ENCODE measurements around the gene PIK3CG. TPM values are rescaled to one million over a fixed set of nuclear protein-coding genes. Genes with fewer than 3 reads are reported as not detected.

The PIK3CG gene
- total and polyA plus RNA-seq, 10 of the 15 experiments (the other 5 are each of a cell fraction or from before 2014, with no cell fraction given) = 0.79 to 7.6 (median 5.2) TPM

DNA sequence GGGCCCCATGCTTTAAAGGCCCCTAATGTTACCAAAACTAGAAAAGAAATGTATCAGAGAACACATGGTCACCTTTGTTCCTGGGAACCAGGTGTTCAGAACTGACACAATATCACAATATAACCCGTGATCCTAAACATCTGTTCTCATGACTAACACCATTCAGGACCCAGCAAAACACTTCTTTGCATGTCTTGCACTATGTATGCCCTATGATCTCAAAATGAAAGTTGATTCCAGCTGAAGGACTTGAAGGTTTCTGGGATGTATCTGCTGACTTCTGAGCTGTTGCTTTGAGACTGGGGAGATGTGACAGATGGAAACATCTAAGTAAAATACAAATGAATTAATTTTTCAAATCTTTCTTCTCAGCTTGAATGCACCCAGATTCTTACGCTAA is 37.5 kb upstream of the PIK3CG start:
- H4K20me1 ChIP-seq (ENCODE audit: control insufficient read depth, insufficient read depth) = no peaks in the 10 kb centered on the region; the same call in 1 of the 2 replicates
- intact Hi-C loops (cut with micrococcal nuclease; ENCODE audit: unreplicated experiment) (no loop called here), in situ Hi-C loops (cut with MboI) (no loop called here)
- no peaks in the 10 kb centered on the region for H3K4me1 ChIP-seq (ENCODE audit: control insufficient read depth, insufficient read depth, low read length)
- TF ChIP-seq SUPT20H (IDR thresholded peaks at IDR 0.05; ENCODE audit: borderline replicate concordance, control insufficient read depth, low read depth, low read length) (no peak), MYB (IDR thresholded peaks at IDR 0.05; ENCODE audit: borderline replicate concordance, low read depth, low read length) (no peak), DPF2 (IDR thresholded peaks at IDR 0.05) (no peak), ZZZ3 (IDR thresholded peaks at IDR 0.05; ENCODE audit: control insufficient read depth, insufficient read length, low read depth) (no peak), SP1 (IDR thresholded peaks at IDR 0.05; ENCODE audit: low read depth, low read length) (no peak), CHD1 (IDR thresholded peaks at IDR 0.05; ENCODE audit: low read depth, low read length) (no peak), IKZF2 (IDR thresholded peaks at IDR 0.05) (no peak), EP300 (IDR thresholded peaks at IDR 0.05; ENCODE audit: borderline replicate concordance in 1 of 2, control insufficient read depth in 1 of 2, low read depth in 2 of 2, low read length in 2 of 2) (no peak), HCFC1 (IDR thresholded peaks at IDR 0.05; ENCODE audit: low read length) (no peak), SMARCA5 (IDR thresholded peaks at IDR 0.05) (no peak), RELA (IDR thresholded peaks at IDR 0.05; ENCODE audit: borderline replicate concordance, partially characterized antibody) (no peak), POLR2AphosphoS5 (IDR thresholded peaks at IDR 0.05; ENCODE audit: low read length) (no peak), BACH1 (IDR thresholded peaks at IDR 0.05; ENCODE audit: borderline replicate concordance) (no peak), CHD2 (IDR thresholded peaks at IDR 0.05; ENCODE audit: borderline replicate concordance, low read depth, low read length) (no peak)
- TF ChIP-seq, protein P1, sequence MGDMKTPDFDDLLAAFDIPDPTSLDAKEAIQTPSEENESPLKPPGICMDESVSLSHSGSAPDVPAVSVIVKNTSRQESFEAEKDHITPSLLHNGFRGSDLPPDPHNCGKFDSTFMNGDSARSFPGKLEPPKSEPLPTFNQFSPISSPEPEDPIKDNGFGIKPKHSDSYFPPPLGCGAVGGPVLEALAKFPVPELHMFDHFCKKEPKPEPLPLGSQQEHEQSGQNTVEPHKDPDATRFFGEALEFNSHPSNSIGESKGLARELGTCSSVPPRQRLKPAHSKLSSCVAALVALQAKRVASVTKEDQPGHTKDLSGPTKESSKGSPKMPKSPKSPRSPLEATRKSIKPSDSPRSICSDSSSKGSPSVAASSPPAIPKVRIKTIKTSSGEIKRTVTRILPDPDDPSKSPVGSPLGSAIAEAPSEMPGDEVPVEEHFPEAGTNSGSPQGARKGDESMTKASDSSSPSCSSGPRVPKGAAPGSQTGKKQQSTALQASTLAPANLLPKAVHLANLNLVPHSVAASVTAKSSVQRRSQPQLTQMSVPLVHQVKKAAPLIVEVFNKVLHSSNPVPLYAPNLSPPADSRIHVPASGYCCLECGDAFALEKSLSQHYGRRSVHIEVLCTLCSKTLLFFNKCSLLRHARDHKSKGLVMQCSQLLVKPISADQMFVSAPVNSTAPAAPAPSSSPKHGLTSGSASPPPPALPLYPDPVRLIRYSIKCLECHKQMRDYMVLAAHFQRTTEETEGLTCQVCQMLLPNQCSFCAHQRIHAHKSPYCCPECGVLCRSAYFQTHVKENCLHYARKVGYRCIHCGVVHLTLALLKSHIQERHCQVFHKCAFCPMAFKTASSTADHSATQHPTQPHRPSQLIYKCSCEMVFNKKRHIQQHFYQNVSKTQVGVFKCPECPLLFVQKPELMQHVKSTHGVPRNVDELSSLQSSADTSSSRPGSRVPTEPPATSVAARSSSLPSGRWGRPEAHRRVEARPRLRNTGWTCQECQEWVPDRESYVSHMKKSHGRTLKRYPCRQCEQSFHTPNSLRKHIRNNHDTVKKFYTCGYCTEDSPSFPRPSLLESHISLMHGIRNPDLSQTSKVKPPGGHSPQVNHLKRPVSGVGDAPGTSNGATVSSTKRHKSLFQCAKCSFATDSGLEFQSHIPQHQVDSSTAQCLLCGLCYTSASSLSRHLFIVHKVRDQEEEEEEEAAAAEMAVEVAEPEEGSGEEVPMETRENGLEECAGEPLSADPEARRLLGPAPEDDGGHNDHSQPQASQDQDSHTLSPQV (IDR thresholded peaks at IDR 0.05) = no peak
- TF ChIP-seq, protein P2, sequence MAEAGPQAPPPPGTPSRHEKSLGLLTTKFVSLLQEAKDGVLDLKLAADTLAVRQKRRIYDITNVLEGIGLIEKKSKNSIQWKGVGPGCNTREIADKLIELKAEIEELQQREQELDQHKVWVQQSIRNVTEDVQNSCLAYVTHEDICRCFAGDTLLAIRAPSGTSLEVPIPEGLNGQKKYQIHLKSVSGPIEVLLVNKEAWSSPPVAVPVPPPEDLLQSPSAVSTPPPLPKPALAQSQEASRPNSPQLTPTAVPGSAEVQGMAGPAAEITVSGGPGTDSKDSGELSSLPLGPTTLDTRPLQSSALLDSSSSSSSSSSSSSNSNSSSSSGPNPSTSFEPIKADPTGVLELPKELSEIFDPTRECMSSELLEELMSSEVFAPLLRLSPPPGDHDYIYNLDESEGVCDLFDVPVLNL (IDR thresholded peaks at IDR 0.05; ENCODE audit: low read depth, low read length) = no peak
- TF ChIP-seq, protein P3, sequence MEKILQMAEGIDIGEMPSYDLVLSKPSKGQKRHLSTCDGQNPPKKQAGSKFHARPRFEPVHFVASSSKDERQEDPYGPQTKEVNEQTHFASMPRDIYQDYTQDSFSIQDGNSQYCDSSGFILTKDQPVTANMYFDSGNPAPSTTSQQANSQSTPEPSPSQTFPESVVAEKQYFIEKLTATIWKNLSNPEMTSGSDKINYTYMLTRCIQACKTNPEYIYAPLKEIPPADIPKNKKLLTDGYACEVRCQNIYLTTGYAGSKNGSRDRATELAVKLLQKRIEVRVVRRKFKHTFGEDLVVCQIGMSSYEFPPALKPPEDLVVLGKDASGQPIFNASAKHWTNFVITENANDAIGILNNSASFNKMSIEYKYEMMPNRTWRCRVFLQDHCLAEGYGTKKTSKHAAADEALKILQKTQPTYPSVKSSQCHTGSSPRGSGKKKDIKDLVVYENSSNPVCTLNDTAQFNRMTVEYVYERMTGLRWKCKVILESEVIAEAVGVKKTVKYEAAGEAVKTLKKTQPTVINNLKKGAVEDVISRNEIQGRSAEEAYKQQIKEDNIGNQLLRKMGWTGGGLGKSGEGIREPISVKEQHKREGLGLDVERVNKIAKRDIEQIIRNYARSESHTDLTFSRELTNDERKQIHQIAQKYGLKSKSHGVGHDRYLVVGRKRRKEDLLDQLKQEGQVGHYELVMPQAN (conservative IDR thresholded peaks at IDR 0.05) = no peak
- no peak overlapping the region for H2AFZ ChIP-seq (ENCODE audit: control insufficient read depth, low read depth, low read length)
- no TSS peak for BruUV-seq (replicated peaks)
- no peak overlapping the region for H3K9ac ChIP-seq (ENCODE audit: control insufficient read depth, insufficient read depth, low read length)
- H3K79me2 ChIP-seq (ENCODE audit: control insufficient read depth, insufficient read depth, low read length) = no peaks in the 10 kb centered on the region
- no peak overlapping the region for H3K4me2 ChIP-seq (ENCODE audit: control insufficient read depth, insufficient read depth)
- H3K9me3 ChIP-seq (replicated peaks; ENCODE audit: control insufficient read depth, insufficient read depth, low read length) = no peaks in the 10 kb centered on the region; the same call in 1 of the 3 replicates
- CTCF ChIA-PET = no interaction called here
- POLR2A ChIA-PET = no interaction called here
- no peak for ATAC-seq
- RAD21 ChIA-PET (ENCODE audit: unreplicated experiment) = no interaction called here
- H3K36me3 ChIP-seq (ENCODE audit: control insufficient read depth in 2 of 2, insufficient read depth in 2 of 2, low read length in 1 of 2) = no peaks in the 10 kb centered on the region
- no peaks in the 10 kb centered on the region for H3K27me3 ChIP-seq (replicated peaks in 1 of 2; ENCODE audit: control insufficient read depth in 2 of 2, insufficient read depth in 2 of 2, low read length in 1 of 2)
- DNase-seq (ENCODE audit: low read depth, low spot score) = no peak
- no peak overlapping the region for H3K4me3 ChIP-seq
- no peak overlapping the region for H3K27ac ChIP-seq (ENCODE audit: control insufficient read depth, insufficient read depth)
- 24% methylated on average over 2 of the region's 2 CpGs for WGBS (ENCODE audit: insufficient coverage, insufficient replicate concordance, low lambda C conversion rate, missing lambda C conversion rate)
- SMC1A ChIA-PET (ENCODE audit: uncharacterized antibody, unreplicated experiment) = interaction anchor here (0.6 kb wide), 1 partner anchor 16 kb away, joined by 3 read pairs; no protein-coding TSS in a partner anchor
- FAIRE-seq = no peak
